ENCODE measurements around the gene DPP6. TPM values are rescaled to one million over a fixed set of nuclear protein-coding genes. Genes with fewer than 3 reads are reported as not detected.

DPP6 gene
- total and polyA plus RNA-seq, 10 donors, result 0.11 to 8.7 (median 3.0) TPM

GRCh38 chr7:154426778-154427177, 374.6 kb downstream of the DPP6 start:
- no peak for TF ChIP-seq CTCF (IDR thresholded peaks at IDR 0.05 in 8 of 11, conservative IDR thresholded peaks at IDR 0.05 in 3 of 11)
- TF ChIP-seq POLR2AphosphoS5 (IDR thresholded peaks at IDR 0.05), result no peak
- TF ChIP-seq POLR2A (IDR thresholded peaks at IDR 0.05), result no peak
- H3K4me1 ChIP-seq, result no peaks in the 10 kb centered on the region
- WGBS, 5 donors, result 75 to 86% (median 80%) methylated on average over 3 of the region's 3 CpGs
- no peak for DNase-seq
- H3K27ac ChIP-seq, result no peak overlapping the region
- peaks cover 0 to 11% (median 0%) of the 10 kb centered on the region in 8 donors for H3K9me3 ChIP-seq
- H3K4me3 ChIP-seq, result no peak overlapping the region
- no peaks in the 10 kb centered on the region for H3K36me3 ChIP-seq
- intact Hi-C loops (cut with DNase I; ENCODE audit: low total_unique reads), result no loop called here
- no peaks in the 10 kb centered on the region for H3K27me3 ChIP-seq (replicated peaks in 1 of 7)

DNA sequence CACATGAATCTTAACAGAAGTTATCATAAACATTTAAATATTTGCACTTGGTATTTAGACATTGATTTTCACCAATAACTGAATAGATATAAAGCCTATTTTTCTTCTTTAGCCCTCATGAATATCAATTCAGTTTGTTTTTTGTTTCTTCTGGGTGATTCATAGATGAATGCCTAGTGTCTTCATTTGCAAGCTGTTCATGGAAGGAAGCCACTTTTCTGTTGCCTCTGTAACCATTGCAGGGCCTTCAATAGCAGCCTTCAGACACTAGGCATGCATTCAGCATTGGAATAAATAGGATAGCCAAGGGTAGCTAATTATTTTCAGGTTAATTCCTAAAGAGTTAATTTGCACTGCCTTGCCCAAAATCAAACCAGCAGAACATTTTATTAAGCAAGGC, 375.3 kb downstream of the DPP6 start:
- intact Hi-C loops (cut with DNase I; ENCODE audit: low total_unique reads), result no loop called here
- H3K4me3 ChIP-seq, result no peak overlapping the region
- no peak overlapping the region for H3K27ac ChIP-seq
- H3K4me1 ChIP-seq, result no peaks in the 10 kb centered on the region
- no peak for TF ChIP-seq POLR2A (IDR thresholded peaks at IDR 0.05)
- no peak for TF ChIP-seq CTCF (IDR thresholded peaks at IDR 0.05 in 8 of 11, conservative IDR thresholded peaks at IDR 0.05 in 3 of 11)
- TF ChIP-seq POLR2AphosphoS5 (IDR thresholded peaks at IDR 0.05), result no peak
- no peaks in the 10 kb centered on the region for H3K27me3 ChIP-seq (replicated peaks in 1 of 7)
- DNase-seq, result no peak
- no peaks in the 10 kb centered on the region for H3K36me3 ChIP-seq
- H3K9me3 ChIP-seq, result peaks cover 0 to 11% (median 0%) of the 10 kb centered on the region in 8 donors

DNA sequence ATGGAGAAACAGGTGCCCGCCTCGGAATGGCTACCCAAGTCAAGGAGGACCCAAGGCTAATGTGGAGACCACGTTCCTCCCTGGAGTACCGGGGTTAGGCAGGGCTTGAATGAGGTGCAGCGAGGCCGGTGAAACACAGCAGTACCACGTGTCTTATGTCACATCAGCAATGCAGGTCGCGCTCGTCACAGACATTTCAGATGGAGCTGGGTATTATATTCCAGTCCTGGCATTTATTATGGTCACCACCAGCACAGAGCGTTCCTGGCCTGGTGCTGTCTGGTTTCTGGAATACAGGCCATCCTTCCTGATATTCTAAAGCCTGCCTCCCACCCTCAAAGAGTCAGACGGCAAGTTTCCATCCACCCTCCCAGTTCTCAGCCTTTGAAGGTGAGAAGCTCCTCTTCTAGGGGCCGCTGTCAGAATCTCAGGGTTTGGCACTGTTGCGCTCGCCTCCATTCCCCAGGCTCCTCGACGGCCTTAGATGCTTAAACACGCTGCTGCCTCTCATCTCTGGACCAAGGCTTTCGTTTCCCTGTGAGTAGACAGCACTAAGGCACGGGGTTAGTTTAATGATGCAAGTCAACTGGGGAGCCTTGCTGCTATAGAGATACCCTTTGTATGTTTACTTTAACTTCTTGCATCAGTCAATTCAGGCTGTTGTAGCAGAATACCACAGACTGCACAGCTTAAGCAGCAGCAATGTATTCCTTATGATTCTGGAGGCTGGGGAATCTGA, 377.6 kb downstream of the DPP6 start:
- no peak overlapping the region for H3K4me3 ChIP-seq
- DNase-seq, result no peak
- H3K9me3 ChIP-seq, result peaks cover 0 to 11% (median 0%) of the 10 kb centered on the region in 8 donors
- H3K27me3 ChIP-seq (replicated peaks in 1 of 7), result no peaks in the 10 kb centered on the region
- WGBS, 5 donors, result 80 to 91% (median 85%) methylated on average over 20 of the region's 20 CpGs
- H3K36me3 ChIP-seq, result no peaks in the 10 kb centered on the region
- H3K27ac ChIP-seq, result no peak overlapping the region
- TF ChIP-seq CTCF (IDR thresholded peaks at IDR 0.05 in 8 of 11, conservative IDR thresholded peaks at IDR 0.05 in 3 of 11), result no peak
- TF ChIP-seq POLR2A (IDR thresholded peaks at IDR 0.05), result no peak
- no peak for TF ChIP-seq POLR2AphosphoS5 (IDR thresholded peaks at IDR 0.05)
- intact Hi-C loops (cut with DNase I; ENCODE audit: low total_unique reads), result no loop called here
- no peaks in the 10 kb centered on the region for H3K4me1 ChIP-seq

- Histone ChIP-seq H3K9me3 (peaks cover 0 to 11% (median 0%) of the 10 kb centered on the region in 8 donors), H3K4me3 (no peak overlapping the region), H3K4me1 (no peaks in the 10 kb centered on the region), H3K27me3 (replicated peaks in 1 of 7) (no peaks in the 10 kb centered on the region), H3K27ac (no peak overlapping the region), H3K36me3 (no peaks in the 10 kb centered on the region)
- no peak for DNase-seq
- WGBS, 5 donors, result 82 to 92% (median 87%) methylated on average over 9 of the region's 9 CpGs
- intact Hi-C loops (cut with DNase I; ENCODE audit: low total_unique reads), result no loop called here
- TF ChIP-seq POLR2AphosphoS5 (IDR thresholded peaks at IDR 0.05), result no peak
- no peak for TF ChIP-seq CTCF (IDR thresholded peaks at IDR 0.05 in 8 of 11, conservative IDR thresholded peaks at IDR 0.05 in 3 of 11)
Observed at GRCh38 chr7:154430640-154431039, 378.4 kb downstream of the DPP6 start.
